Measurements from ENCODE around the gene HOXD10.

DNA sequence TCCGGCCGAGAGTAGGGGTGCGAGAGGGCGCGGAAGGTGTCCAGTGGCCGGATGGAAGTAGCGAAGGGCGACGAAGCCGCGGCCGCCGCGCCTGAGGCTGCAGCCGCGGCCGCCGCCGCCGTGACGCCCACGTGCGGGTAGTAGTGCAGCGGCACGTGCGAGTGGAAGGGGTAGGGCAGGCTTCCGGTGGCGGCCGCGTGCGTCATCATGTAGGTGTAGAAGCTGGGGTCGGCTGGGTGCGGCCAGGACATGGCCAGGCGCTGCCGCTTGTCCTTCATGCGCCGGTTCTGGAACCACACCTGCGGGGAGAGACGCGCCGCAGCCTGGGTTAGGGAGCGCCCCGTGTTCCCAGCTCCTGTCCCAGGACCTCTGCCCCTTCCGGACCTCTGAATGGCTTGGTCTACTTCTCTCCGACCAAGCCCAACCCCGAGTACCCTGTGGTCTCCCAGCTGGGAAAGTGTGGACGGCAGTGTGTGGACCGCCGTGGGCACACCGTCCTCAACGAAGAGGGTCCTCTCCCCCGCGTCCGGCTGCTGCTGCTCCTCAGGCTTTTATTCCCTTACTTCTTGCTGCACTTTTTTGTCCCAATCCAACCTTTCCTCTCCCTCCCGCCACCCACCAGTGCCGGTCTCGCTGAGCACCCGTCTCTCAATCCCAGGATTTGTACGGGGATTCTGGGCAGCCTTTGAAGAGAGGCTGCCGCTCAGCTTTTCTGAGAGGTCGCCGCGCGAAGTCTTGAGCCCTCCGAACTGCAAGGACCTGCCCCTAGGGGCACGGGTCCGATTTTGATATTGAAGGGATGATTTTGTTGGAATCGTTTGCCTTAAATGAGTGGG lies 35.8 kb upstream of the HOXD10 start:
- TF ChIP-seq, protein P1, sequence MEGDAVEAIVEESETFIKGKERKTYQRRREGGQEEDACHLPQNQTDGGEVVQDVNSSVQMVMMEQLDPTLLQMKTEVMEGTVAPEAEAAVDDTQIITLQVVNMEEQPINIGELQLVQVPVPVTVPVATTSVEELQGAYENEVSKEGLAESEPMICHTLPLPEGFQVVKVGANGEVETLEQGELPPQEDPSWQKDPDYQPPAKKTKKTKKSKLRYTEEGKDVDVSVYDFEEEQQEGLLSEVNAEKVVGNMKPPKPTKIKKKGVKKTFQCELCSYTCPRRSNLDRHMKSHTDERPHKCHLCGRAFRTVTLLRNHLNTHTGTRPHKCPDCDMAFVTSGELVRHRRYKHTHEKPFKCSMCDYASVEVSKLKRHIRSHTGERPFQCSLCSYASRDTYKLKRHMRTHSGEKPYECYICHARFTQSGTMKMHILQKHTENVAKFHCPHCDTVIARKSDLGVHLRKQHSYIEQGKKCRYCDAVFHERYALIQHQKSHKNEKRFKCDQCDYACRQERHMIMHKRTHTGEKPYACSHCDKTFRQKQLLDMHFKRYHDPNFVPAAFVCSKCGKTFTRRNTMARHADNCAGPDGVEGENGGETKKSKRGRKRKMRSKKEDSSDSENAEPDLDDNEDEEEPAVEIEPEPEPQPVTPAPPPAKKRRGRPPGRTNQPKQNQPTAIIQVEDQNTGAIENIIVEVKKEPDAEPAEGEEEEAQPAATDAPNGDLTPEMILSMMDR (IDR thresholded peaks at IDR 0.05): no peak
- TF ChIP-seq POLR2AphosphoS5 (IDR thresholded peaks at IDR 0.05): peak in 1 of 3 donors; percentile 12
- TF ChIP-seq POLR2A (IDR thresholded peaks at IDR 0.05): no peak
